ENCODE results near the gene OR2AG2. TPM values are rescaled to one million over a fixed set of nuclear protein-coding genes. Genes with fewer than 3 reads are reported as not detected.

The OR2AG2 gene
- total RNA-seq, 1 experiment from 2014 or later, result 0.18 TPM

DNA sequence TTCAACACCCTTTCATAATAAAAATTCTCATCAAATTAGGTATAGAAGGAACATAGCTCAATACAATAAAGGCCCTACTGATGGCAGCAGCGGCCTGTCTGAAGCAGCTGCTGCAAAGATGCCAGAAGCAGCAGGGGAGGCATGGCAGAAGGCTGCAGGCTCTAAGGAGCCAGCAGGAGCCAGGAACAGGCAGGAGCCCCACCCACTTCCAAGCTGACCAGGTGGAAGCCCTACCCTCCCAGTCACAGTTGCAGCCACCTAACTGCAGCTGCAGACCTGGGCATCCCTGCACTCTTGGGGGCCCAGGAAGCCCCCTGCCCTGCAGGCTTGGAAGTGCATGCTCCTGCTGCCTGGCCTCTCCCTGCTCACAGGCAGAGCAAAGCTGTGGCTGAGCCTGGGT lies 45.9 kb upstream of the OR2AG2 start:
- POLR2A ChIA-PET, result interaction anchor here (0.6 kb wide), 1 partner anchor 350 kb away, joined by 3 read pairs; no protein-coding TSS in a partner anchor
- in situ Hi-C loops (cut with HindIII; ENCODE audit: low pct_unique_long_range_greater_than_20kb, low sequenced_read_pairs) (no loop called here), intact Hi-C loops (cut with micrococcal nuclease; ENCODE audit: unreplicated experiment) (loop anchor here (10.0 kb wide), 1 partner anchor 277 kb away; no protein-coding TSS in a partner anchor)
- Histone ChIP-seq H3K27me3 (ENCODE audit: control insufficient read depth, insufficient read depth, low read length) (no peaks in the 10 kb centered on the region), H3K27ac (ENCODE audit: low read length) (no peak overlapping the region), H3K4me1 (ENCODE audit: control insufficient read depth, insufficient read depth, low read length) (no peaks in the 10 kb centered on the region), H3K4me3 (ENCODE audit: low read depth in 2 of 2, low read length in 2 of 2) (no peak overlapping the region), H3K36me3 (ENCODE audit: control insufficient read depth, insufficient read depth, low read length) (no peaks in the 10 kb centered on the region), H3K9me3 (ENCODE audit: control insufficient read depth, insufficient read depth, low read depth, low read length) (no peaks in the 10 kb centered on the region)
- DNase-seq (ENCODE audit: low read depth, low spot score), result no peak
- TF ChIP-seq, protein P1, sequence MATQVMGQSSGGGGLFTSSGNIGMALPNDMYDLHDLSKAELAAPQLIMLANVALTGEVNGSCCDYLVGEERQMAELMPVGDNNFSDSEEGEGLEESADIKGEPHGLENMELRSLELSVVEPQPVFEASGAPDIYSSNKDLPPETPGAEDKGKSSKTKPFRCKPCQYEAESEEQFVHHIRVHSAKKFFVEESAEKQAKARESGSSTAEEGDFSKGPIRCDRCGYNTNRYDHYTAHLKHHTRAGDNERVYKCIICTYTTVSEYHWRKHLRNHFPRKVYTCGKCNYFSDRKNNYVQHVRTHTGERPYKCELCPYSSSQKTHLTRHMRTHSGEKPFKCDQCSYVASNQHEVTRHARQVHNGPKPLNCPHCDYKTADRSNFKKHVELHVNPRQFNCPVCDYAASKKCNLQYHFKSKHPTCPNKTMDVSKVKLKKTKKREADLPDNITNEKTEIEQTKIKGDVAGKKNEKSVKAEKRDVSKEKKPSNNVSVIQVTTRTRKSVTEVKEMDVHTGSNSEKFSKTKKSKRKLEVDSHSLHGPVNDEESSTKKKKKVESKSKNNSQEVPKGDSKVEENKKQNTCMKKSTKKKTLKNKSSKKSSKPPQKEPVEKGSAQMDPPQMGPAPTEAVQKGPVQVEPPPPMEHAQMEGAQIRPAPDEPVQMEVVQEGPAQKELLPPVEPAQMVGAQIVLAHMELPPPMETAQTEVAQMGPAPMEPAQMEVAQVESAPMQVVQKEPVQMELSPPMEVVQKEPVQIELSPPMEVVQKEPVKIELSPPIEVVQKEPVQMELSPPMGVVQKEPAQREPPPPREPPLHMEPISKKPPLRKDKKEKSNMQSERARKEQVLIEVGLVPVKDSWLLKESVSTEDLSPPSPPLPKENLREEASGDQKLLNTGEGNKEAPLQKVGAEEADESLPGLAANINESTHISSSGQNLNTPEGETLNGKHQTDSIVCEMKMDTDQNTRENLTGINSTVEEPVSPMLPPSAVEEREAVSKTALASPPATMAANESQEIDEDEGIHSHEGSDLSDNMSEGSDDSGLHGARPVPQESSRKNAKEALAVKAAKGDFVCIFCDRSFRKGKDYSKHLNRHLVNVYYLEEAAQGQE (IDR thresholded peaks at IDR 0.05; ENCODE audit: insufficient read depth in 1 of 2, low read depth in 2 of 2, low read length in 1 of 2), result no peak
- TF ChIP-seq POLR2AphosphoS5 (IDR thresholded peaks at IDR 0.05; ENCODE audit: low read depth, low read length), result no peak
- TF ChIP-seq SIN3A (IDR thresholded peaks at IDR 0.05; ENCODE audit: borderline replicate concordance, insufficient read depth, low read depth, low read length), result no peak
- TF ChIP-seq TCF7L2 (IDR thresholded peaks at IDR 0.05; ENCODE audit: low read depth, low read length), result no peak
- TF ChIP-seq, protein P2, sequence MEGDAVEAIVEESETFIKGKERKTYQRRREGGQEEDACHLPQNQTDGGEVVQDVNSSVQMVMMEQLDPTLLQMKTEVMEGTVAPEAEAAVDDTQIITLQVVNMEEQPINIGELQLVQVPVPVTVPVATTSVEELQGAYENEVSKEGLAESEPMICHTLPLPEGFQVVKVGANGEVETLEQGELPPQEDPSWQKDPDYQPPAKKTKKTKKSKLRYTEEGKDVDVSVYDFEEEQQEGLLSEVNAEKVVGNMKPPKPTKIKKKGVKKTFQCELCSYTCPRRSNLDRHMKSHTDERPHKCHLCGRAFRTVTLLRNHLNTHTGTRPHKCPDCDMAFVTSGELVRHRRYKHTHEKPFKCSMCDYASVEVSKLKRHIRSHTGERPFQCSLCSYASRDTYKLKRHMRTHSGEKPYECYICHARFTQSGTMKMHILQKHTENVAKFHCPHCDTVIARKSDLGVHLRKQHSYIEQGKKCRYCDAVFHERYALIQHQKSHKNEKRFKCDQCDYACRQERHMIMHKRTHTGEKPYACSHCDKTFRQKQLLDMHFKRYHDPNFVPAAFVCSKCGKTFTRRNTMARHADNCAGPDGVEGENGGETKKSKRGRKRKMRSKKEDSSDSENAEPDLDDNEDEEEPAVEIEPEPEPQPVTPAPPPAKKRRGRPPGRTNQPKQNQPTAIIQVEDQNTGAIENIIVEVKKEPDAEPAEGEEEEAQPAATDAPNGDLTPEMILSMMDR (IDR thresholded peaks at IDR 0.05), result peak; percentile 25; the same call in 1 of the 2 replicates
- ATAC-seq, result peak; percentile 77
- no TSS peak for BruUV-seq (replicated peaks)
- CTCF ChIA-PET, result no interaction called here

DNA sequence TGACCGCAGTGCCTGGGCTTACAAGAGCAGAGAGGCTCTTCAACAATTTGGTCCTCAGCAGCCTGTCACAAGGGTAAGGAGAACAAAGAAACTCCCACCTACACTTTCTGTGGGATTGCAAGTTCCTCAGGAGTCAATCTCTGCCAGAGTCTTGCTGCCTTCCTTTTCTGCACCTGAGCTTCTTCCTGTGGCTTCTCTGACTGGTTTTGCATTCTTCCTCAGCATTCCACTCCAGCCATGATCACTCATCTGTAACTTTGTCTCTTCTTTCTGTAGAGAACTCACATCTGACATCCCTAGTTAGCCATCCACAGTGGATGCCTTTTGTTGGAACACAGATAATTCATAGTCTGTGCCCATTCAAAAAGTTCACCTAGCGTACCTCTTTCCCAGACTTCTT lies 41.9 kb upstream of the OR2AG2 start:
- no peak for DNase-seq (ENCODE audit: low read depth, low spot score)
- TF ChIP-seq TCF7L2 (IDR thresholded peaks at IDR 0.05; ENCODE audit: low read depth, low read length), result no peak
- TF ChIP-seq, protein P2 (IDR thresholded peaks at IDR 0.05), result no peak
- TF ChIP-seq, protein P1 (IDR thresholded peaks at IDR 0.05; ENCODE audit: insufficient read depth in 1 of 2, low read depth in 2 of 2, low read length in 1 of 2), result no peak
- no peak for TF ChIP-seq POLR2AphosphoS5 (IDR thresholded peaks at IDR 0.05; ENCODE audit: low read depth, low read length)
- TF ChIP-seq SIN3A (IDR thresholded peaks at IDR 0.05; ENCODE audit: borderline replicate concordance, insufficient read depth, low read depth, low read length), result no peak
- H3K4me3 ChIP-seq (ENCODE audit: low read depth in 2 of 2, low read length in 2 of 2), result no peak overlapping the region
- CTCF ChIA-PET, result no interaction called here
- H3K27ac ChIP-seq (ENCODE audit: low read length), result no peak overlapping the region
- H3K36me3 ChIP-seq (ENCODE audit: control insufficient read depth, insufficient read depth, low read length), result no peaks in the 10 kb centered on the region
- POLR2A ChIA-PET, result no interaction called here
- ATAC-seq, result no peak
- H3K27me3 ChIP-seq (ENCODE audit: control insufficient read depth, insufficient read depth, low read length), result no peaks in the 10 kb centered on the region
- in situ Hi-C loops (cut with HindIII; ENCODE audit: low pct_unique_long_range_greater_than_20kb, low sequenced_read_pairs) (no loop called here), intact Hi-C loops (cut with micrococcal nuclease; ENCODE audit: unreplicated experiment) (loop anchor here (10.0 kb wide), 1 partner anchor 281 kb away; no protein-coding TSS in a partner anchor)
- BruUV-seq (replicated peaks), result no TSS peak
- H3K9me3 ChIP-seq (ENCODE audit: control insufficient read depth, insufficient read depth, low read depth, low read length), result no peaks in the 10 kb centered on the region
- H3K4me1 ChIP-seq (ENCODE audit: control insufficient read depth, insufficient read depth, low read length), result no peaks in the 10 kb centered on the region

All from Panc1 (cell line).